Skeletal muscle tissue (tissue), 4 donors: ENCODE results near the gene SLC22A4. TPM values are rescaled to one million over a fixed set of nuclear protein-coding genes. Genes with fewer than 3 reads are reported as not detected.

Experiments used
- H3K27ac ChIP-seq: one replicate; pipeline ENCODE4 v1.7.0; 2013; ENCODE audit warnings: mild to moderate bottlenecking, low read depth, low read length, inconsistent platforms
- H3K27me3 ChIP-seq, 3 donors: one replicate each; pipeline ENCODE4 v1.7.0; 2013; ENCODE audit warnings: low read length in 3 of 3; ENCODE audit not compliant: control insufficient read depth in 3 of 3, insufficient read depth in 3 of 3
- H3K36me3 ChIP-seq, 3 donors: one replicate each; pipeline ENCODE4 v1.7.0; 2013; ENCODE audit warnings: low read length in 3 of 3; ENCODE audit not compliant: control insufficient read depth in 3 of 3, insufficient read depth in 3 of 3
- H3K4me1 ChIP-seq, 3 donors: one replicate each; pipeline ENCODE4 v1.7.0; 2013; ENCODE audit warnings: low read length in 3 of 3, mild to moderate bottlenecking in 3 of 3; ENCODE audit not compliant: control insufficient read depth in 3 of 3, insufficient read depth in 3 of 3
- H3K4me3 ChIP-seq, 3 donors: one replicate each; pipeline ENCODE4 v1.7.0; 2013; ENCODE audit warnings: low read length in 3 of 3
- H3K9ac ChIP-seq, 3 donors: one replicate each; pipeline ENCODE4 v1.7.0; 2013; ENCODE audit warnings: low read length in 3 of 3, mild to moderate bottlenecking in 3 of 3, moderate library complexity in 2 of 3, low read depth in 1 of 3
- H3K9me3 ChIP-seq, 3 donors: one replicate each; pipeline ENCODE4 v1.7.0; 2013; ENCODE audit warnings: low read length in 3 of 3; ENCODE audit not compliant: control insufficient read depth in 3 of 3
- total RNA-seq: library from RNA; depleted of rRNA; stranded (reverse); fragments of >200 nt; gene quantifications from one replicate; pipeline ENCODE4 v1.2.3, GENCODE V29; 2014
- donor health status: Osteomylitis.

SLC22A4 gene
- total RNA-seq, 1 donor from 2014 or later: 3.1 TPM

DNA sequence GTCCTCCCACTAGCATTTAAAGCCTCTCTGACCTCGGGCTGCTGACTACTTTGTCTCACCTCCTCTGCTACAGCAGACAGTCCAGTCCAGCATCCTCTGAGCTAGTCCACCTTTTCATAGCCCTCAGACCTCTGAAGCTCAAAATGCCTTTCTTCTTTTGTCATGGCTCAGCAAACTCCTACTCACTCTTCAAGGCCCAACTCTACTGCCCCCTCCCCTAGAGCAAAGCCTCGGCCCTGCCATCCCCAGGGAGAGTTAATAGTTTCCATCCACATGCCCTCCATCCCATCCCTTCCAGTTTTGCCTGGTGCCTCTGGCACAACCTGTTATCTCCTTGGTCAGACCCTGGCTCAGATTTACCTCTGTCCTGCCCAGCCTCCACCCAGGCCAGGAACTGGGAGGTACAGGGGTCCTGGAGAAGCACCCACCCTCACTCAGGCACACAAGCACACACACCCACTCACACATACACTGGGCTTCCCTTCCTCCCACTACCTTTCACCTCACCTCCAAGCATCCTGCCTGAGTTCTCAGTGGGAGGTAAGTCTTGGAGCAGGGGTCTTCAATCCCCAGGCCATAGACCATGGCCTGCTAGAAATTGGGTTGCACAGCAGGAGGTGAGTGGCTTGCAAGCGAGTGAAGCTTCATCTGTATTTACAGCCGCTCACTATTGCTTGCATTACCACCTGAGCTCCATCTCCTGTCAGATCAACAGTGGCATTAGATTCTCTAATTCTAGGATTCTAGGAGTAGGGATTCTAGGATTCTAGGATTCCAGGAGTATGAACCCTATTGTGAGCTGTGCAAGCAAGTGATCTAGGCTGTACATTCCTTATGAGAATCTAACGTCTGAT lies 18.6 kb upstream of the SLC22A4 start:
- H3K9me3 ChIP-seq: no peaks in the 10 kb centered on the region
- H3K4me3 ChIP-seq: no peak overlapping the region
- peaks cover 0 to 4% (median 0%) of the 10 kb centered on the region in 3 donors for H3K27me3 ChIP-seq
- H3K4me1 ChIP-seq: peaks cover 0 to 6% (median 2%) of the 10 kb centered on the region in 3 donors
- no peak overlapping the region for H3K9ac ChIP-seq
- no peak overlapping the region for H3K27ac ChIP-seq
- H3K36me3 ChIP-seq: peaks cover 0 to 5% (median 4%) of the 10 kb centered on the region in 3 donors

DNA sequence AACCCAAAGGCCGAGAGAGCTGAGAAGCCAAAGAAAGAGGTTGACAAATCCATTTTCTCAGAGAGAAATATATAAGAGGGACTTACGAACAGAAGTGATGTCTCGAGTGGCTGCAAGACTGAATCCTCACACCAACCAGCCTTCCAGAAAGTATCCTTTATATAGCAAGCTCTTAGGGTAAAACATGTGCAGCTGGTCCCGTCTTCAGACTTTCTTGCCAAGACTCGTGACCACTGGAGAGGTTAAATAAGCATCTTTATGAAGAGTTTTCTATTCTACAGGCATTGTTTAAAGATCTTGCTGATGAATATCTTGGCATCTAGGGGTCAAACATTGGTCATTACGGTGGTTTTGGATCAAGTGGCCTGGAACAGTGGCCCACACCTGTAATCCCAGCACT lies 16.9 kb upstream of the SLC22A4 start:
- peaks cover 0 to 1% (median 0%) of the 10 kb centered on the region in 3 donors for H3K36me3 ChIP-seq
- H3K4me3 ChIP-seq: no peak overlapping the region
- H3K9ac ChIP-seq: no peak overlapping the region
- H3K27ac ChIP-seq: no peak overlapping the region
- H3K27me3 ChIP-seq: peaks cover 0 to 4% (median 0%) of the 10 kb centered on the region in 3 donors
- H3K9me3 ChIP-seq: no peaks in the 10 kb centered on the region
- H3K4me1 ChIP-seq: peaks cover 0 to 6% (median 2%) of the 10 kb centered on the region in 3 donors

DNA sequence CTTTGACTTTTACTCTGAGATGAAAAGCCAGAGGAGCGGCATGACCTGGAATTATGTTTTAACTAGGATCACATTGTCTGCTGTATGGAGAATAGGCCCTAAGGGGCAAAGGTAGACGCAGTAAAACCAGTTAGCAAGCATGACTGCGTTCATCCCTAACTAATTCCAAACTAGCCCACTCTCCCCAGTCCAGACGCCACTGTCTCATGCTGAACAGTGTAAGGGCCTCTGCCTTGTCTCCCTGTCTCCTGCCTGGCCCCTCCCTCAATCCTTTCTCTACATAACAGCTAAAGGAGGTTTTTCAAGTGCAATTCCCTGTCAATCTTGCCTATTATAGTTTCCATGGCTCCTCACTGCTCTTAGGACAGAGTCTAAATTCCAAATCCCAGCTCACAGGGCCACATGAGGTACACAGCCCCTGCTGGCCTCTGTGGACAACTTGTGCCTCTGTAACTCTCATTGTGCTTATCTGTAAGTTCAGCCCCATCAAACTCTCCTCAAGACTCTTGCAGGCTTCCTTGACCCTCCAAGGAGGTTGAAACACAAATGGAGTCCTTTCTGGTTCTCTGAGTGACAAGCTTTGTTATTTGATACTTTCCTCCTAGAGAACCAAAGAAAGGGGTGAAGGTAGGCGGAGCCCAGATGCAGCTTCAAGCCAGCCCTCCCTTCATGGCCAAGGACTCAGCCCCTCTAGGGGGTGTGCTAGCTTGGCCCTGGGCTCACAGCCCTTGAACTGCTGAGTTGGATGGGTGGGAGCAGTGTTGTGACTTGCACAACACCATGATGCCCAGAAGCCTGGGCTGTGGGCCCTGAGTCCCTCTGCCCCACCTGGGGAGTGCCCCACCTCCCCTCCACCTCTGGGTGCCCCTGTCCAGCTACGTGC lies 16.0 kb upstream of the SLC22A4 start:
- H3K9ac ChIP-seq: no peak overlapping the region
- peaks cover 0 to 4% (median 0%) of the 10 kb centered on the region in 3 donors for H3K27me3 ChIP-seq
- no peak overlapping the region for H3K4me3 ChIP-seq
- no peaks in the 10 kb centered on the region for H3K36me3 ChIP-seq
- no peak overlapping the region for H3K27ac ChIP-seq
- no peaks in the 10 kb centered on the region for H3K9me3 ChIP-seq
- H3K4me1 ChIP-seq: no peaks in the 10 kb centered on the region

- peaks cover 0 to 4% (median 0%) of the 10 kb centered on the region in 3 donors for H3K27me3 ChIP-seq
- peaks cover 0 to 4% (median 4%) of the 10 kb centered on the region in 3 donors for H3K4me1 ChIP-seq
- H3K36me3 ChIP-seq: no peaks in the 10 kb centered on the region
- no peak overlapping the region for H3K9ac ChIP-seq
- H3K9me3 ChIP-seq: no peaks in the 10 kb centered on the region
- no peak overlapping the region for H3K4me3 ChIP-seq
- H3K27ac ChIP-seq: no peak overlapping the region
These were observed 14.4 kb upstream of the SLC22A4 start for GRCh38 chr5:132279801-132280200.

DNA sequence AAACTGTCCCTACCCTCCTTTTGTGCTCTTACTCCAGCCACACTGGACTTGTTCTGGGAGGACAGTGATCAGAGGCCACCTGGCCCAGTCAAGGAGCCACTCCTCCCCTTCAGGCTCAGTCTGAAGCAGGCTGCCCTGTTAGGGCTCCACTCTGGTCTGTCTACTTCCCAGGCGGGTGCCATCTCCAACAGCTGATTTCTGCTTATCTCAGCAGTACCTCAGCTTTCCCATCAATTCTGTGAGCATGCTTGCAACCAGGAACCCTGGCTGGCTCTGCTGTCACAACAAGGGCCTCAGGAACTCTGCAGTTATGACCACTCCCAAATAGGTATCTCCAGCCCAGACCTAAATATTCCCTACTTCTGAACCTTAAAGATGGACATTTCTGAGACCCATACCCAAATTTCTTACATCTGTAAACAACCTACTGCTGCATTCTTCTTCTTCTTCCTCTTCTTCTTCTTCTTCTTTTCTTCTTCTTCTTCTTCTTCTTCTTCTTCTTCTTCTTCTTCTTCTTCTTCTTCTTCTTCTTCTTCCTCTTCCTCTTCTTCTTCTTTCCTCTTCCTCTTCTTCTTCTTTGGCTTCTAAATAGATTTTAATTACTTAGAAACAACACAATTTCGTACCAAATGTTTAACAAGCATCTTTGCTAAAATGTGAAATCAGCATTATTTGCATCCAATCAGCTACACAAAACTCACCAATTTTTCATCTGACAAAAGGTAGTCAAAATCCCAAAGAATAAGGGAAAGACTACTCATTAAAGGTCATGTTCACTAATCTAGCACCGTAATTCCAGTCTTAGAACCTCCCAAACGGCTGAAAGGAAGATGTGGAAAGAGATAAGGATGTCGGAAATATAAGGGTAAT lies 13.6 kb upstream of the SLC22A4 start:
- Histone ChIP-seq H3K27ac (no peak overlapping the region), H3K4me3 (no peak overlapping the region), H3K4me1 (peaks cover 0 to 4% (median 4%) of the 10 kb centered on the region in 3 donors), H3K27me3 (peaks cover 0 to 4% (median 0%) of the 10 kb centered on the region in 3 donors), H3K9me3 (no peaks in the 10 kb centered on the region), H3K36me3 (no peaks in the 10 kb centered on the region), H3K9ac (no peak overlapping the region)

DNA sequence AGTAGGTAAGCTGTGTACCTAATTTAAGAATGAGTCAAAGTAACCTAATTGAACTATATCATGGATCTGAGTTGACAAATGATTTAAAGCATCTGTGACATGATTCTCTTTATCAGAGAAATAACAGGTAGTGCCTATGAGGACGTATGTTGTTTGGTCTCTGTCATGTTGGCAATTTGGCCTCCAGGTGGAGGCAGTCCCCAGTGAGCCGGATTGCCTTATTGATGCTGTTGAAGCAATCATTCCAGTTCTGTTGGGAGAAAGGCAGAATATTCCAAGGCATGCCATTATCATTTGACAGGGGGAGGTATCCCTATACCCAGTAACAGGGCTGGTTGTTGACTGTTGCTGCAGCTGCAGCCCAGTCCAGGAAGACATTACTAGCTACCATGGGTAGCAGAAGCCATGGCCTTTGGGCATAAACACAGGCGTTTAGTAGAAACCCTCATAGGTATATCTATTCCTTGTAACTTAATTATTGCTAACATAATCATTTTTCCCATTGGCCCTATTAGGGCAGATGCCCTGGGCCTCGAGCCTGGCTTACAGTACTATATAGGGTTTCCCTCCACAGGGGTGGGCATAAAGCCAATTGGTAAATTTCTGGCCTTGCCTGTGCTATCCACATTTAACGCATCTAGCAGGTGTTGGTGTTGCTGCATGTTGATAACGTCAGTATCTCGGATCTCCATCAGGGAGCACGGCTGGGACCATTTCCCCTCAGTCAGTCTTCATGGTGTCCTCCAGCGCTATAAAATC lies 12.2 kb upstream of the SLC22A4 start:
- peaks cover 0 to 4% (median 4%) of the 10 kb centered on the region in 3 donors for H3K4me1 ChIP-seq

DNA sequence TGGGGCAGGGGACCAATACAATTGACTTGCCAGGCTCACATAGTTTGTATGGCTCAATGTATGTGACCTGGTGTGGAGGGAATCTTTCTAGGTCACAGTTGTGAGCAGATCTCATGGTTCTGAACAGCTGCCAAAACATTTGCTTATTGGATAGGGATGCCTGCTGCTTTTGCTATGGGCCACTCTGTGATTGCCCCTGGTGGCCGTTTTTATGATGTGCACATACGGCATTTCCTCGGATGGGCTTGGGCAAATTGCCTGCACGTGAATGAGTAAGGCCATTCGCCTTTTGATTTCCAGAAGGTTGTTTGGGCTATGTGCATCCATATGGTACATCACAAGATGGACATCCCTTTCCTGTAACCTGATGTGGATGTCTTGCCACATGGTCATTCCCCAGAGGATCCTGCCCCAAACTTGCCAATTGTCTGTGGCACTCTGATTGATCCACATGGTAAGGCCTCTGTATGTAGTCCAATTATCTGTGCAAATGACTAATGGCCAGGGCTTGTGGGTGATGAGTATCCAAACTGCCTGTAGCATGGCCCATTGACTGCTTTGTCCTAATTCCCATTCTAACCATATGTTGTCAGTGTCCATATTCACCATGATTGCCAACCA lies 10.7 kb upstream of the SLC22A4 start:
- H3K27me3 ChIP-seq: peaks cover 0 to 4% (median 0%) of the 10 kb centered on the region in 3 donors
- no peak overlapping the region for H3K9ac ChIP-seq
- no peaks in the 10 kb centered on the region for H3K9me3 ChIP-seq
- no peak overlapping the region for H3K27ac ChIP-seq
- H3K36me3 ChIP-seq: no peaks in the 10 kb centered on the region
- peaks cover 0 to 4% (median 4%) of the 10 kb centered on the region in 3 donors for H3K4me1 ChIP-seq
- no peak overlapping the region for H3K4me3 ChIP-seq

More for the DNA sequence above, 12.2 kb upstream of the SLC22A4 start:
- no peak overlapping the region for H3K4me3 ChIP-seq
- no peaks in the 10 kb centered on the region for H3K36me3 ChIP-seq
- H3K9ac ChIP-seq: no peak overlapping the region
- H3K27ac ChIP-seq: no peak overlapping the region
- peaks cover 0 to 4% (median 0%) of the 10 kb centered on the region in 3 donors for H3K27me3 ChIP-seq
- H3K9me3 ChIP-seq: no peaks in the 10 kb centered on the region

DNA sequence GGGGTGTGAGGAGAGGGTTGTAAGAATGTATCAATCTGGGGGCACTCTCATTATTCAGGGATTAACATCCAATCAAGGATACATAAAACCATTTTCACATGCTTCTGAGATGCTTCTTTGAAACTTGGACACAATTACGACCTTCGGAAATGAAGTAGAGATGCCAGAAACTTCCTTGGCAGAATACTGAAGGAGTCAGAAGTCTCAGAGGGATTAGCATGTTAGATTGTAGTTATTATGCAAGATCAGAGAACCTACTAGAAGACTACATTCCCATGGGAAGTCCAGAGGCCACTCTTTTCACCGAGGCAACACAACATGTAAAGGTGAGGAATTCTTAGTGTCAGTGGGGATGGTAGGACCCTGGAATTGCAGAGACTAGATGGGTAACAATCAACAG lies 5.1 kb upstream of the SLC22A4 start:
- no peaks in the 10 kb centered on the region for H3K9me3 ChIP-seq
- no peaks in the 10 kb centered on the region for H3K36me3 ChIP-seq
- H3K27ac ChIP-seq: no peak overlapping the region
- H3K9ac ChIP-seq: no peak overlapping the region
- no peaks in the 10 kb centered on the region for H3K27me3 ChIP-seq
- no peak overlapping the region for H3K4me3 ChIP-seq
- peaks cover 5 to 17% (median 9%) of the 10 kb centered on the region in 3 donors for H3K4me1 ChIP-seq
